IPS DF 6.9 (cell line): Measurements from ENCODE around the gene PPFIA1.
"Not testable (repeated sequence)": the region's sequence is repeated elsewhere in the genome, so short reads cannot be mapped to it uniquely, and the experiment has no call there.

Experiments
- DNase-seq: peaks from one replicate; pipeline ENCODE4 v3.0.0-alpha.2; 2013; ENCODE audit warnings: low read depth, low spot score
- H3K27ac ChIP-seq: one replicate; pipeline ENCODE4 v1.5.1; 2013; ENCODE audit warnings: low read length, control low read depth
- H3K27me3 ChIP-seq: 2 replicates; pipeline ENCODE4 v1.6.1; 2013; ENCODE audit warnings: mild to moderate bottlenecking, low read length; ENCODE audit not compliant: control insufficient read depth, insufficient read depth
- H3K36me3 ChIP-seq: 2 replicates; pipeline ENCODE4 v1.6.1; 2013; ENCODE audit warnings: low read length; ENCODE audit not compliant: control insufficient read depth, insufficient read depth
- H3K4me1 ChIP-seq: 2 replicates; pipeline ENCODE4 v1.6.1; 2013; ENCODE audit warnings: low read length; ENCODE audit not compliant: control insufficient read depth, insufficient read depth
- H3K4me3 ChIP-seq: 2 replicates; pipeline ENCODE4 v1.5.1; 2013; ENCODE audit warnings: mild to moderate bottlenecking, low read length
- H3K9me3 ChIP-seq: 2 replicates; pipeline ENCODE4 v1.6.1; 2013; ENCODE audit warnings: low read length, inconsistent platforms; ENCODE audit not compliant: control insufficient read depth, insufficient read depth
- WGBS: extraction: QIAGEN DNeasy Blood & Tissue Kit; methylation state at CpG from one replicate; pipeline ENCODE4 v1.1.7; 2013; ENCODE audit warnings: mixed read lengths, missing lambda C conversion rate; ENCODE audit not compliant: insufficient read length, insufficient coverage; 5-methylcytosine and 5-hydroxymethylcytosine counted together

PPFIA1 gene

DNA sequence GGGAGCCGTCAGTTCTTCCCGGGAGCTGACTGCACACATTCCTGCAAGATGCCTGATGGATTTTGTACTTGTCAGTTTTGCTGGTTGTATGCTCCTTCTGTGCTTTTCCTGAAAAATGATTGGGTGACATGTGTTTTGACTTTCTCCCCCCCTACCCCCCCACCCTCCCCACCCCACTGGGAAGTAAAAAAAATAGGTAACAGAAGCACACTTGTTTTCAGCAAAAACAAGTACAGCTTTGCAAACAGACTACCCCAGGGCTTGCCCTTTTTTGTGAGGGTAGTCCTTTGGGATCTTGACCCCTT lies 1.1 kb downstream of the PPFIA1 start:
- no CpG with 5 or more reads among the region's 2 CpGs for WGBS
- Histone ChIP-seq H3K27ac (no peak overlapping the region), H3K36me3 (peaks cover 9% of the 10 kb centered on the region; the same call in 1 of the 2 replicates), H3K27me3 (no peaks in the 10 kb centered on the region), H3K4me3 (peak overlapping the region; percentile 99; the same call in 1 of the 2 replicates), H3K4me1 (0 out of 2 replicates have a peak, but pooled peaks cover 1% of the 10 kb centered on the region), H3K9me3 (no peaks in the 10 kb centered on the region)
- DNase-seq: no peak

DNA sequence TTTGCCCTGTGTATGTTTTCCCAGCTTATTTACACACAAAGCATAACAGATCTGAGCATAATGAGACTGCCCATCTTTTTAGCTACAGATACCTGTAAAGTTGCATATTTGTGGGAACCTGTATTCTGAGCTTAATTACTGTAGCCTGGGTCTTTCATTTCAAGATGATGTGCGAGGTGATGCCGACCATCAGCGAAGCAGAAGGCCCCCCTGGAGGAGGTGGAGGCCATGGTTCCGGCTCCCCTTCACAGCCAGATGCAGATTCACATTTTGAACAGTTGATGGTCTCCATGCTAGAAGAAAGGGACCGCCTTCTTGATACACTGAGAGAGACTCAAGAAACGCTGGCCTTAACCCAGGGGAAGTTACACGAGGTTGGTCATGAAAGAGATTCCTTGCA lies 1.5 kb downstream of the PPFIA1 start:
- DNase-seq: no peak
- WGBS: no CpG with 5 or more reads among the region's 7 CpGs
- no peak overlapping the region for H3K4me3 ChIP-seq
- no peak overlapping the region for H3K27ac ChIP-seq
- H3K27me3 ChIP-seq: no peaks in the 10 kb centered on the region
- H3K4me1 ChIP-seq: 0 out of 2 replicates have a peak, but pooled peaks cover 1% of the 10 kb centered on the region
- no peaks in the 10 kb centered on the region for H3K9me3 ChIP-seq
- H3K36me3 ChIP-seq: peaks cover 9% of the 10 kb centered on the region; the same call in 1 of the 2 replicates

DNA sequence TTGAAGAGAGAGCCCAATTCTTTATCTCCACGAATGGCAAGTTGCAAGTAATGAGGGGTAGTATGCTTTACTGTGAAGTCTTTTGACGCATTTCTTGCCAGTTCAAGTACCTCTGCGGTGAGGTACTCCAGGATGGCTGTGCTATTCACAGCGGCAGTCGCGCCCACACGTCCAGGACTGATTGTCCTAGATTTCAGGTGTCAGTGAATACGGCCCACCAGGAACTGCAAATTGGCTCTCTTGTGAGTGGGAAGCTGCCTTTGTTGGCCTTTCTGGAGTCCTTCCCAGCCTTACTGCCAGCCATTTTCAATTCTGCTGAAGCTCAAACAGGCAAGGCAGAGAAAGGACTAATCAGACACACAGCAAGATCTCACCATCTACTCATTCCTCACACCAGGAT lies 8.5 kb downstream of the PPFIA1 start:
- Histone ChIP-seq H3K9me3 (no peaks in the 10 kb centered on the region), H3K27me3 (no peaks in the 10 kb centered on the region), H3K4me3 (no peak overlapping the region), H3K27ac (no peak overlapping the region), H3K4me1 (no peaks in the 10 kb centered on the region), H3K36me3 (peaks cover 10% of the 10 kb centered on the region; the same call in 1 of the 2 replicates)
- DNase-seq: no peak
- WGBS: no CpG with 5 or more reads among the region's 8 CpGs

DNA sequence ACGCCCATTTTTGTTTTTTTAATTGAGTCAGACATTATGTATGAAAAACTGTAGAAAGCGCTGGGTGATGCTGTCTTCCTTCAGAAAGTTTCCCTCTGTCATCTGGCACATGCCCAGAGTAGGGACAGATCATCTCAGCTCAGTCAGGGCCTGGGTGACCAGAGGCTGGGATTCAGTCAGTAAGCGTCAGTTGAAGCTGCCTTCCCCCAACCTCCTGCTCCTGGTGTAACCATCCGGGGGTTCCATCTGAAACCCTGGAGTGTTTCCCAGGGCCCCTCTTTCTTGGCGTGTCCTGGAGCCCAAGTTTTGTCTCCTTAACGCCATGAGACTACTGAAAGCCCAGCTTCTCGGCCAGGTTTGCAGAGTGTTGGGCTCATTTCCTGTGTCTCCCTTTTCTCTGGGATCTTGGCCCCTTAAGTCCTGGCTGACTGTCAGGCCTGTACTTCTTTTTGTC lies 10.7 kb downstream of the PPFIA1 start:
- WGBS: no CpG with 5 or more reads among the region's 7 CpGs

DNA sequence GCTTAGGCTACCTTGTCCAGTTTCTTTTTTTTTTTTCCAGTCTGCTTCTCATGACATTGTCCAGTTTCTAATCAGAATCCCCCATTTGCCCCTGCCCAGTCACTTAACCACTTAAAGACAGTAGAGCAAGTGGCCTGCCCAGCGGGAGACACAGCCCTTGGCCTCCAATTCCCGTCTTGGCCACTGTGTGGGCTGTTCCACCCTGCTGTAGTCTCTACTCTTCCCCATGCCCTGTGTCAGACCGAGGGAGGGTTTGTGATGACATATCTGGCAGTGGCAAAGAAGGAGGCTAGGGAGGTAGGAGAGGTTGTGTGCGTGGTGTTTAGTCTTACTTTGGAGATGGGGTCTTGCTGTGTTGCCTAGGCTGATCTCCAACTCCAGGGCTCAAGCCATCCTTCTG lies 11.5 kb downstream of the PPFIA1 start:
- peaks cover 10% of the 10 kb centered on the region; the same call in 1 of the 2 replicates for H3K36me3 ChIP-seq
- no peak overlapping the region for H3K4me3 ChIP-seq
- H3K27me3 ChIP-seq: no peaks in the 10 kb centered on the region
- no peaks in the 10 kb centered on the region for H3K4me1 ChIP-seq
- no CpG with 5 or more reads among the region's 4 CpGs for WGBS
- no peak for DNase-seq
- H3K9me3 ChIP-seq: no peaks in the 10 kb centered on the region
- H3K27ac ChIP-seq: no peak overlapping the region

More for the DNA sequence above, 10.7 kb downstream of the PPFIA1 start:
- Histone ChIP-seq H3K9me3 (no peaks in the 10 kb centered on the region), H3K27ac (no peak overlapping the region), H3K4me1 (no peaks in the 10 kb centered on the region), H3K36me3 (peaks cover 9% of the 10 kb centered on the region; the same call in 1 of the 2 replicates), H3K27me3 (no peaks in the 10 kb centered on the region), H3K4me3 (no peak overlapping the region)
- DNase-seq: no peak

DNA sequence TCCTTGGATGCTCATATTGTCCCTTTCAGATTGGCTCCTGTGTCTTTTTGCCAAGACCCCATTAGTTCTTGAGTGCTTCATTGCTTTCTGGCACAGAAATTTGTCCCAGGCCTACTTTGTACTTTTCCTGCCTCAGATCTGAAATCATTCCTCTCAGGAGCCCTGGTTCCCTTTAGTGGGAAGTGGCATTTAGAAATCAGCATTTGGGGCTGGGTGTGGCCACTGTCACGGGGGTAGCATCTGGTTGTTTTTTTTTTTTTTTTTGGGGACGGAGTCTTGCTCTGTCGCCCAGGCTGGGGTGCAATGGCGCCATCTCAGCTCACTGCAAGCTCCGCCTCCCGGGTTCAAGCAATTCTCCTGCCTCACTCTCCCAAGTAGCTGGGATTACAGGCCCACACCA lies 18.2 kb downstream of the PPFIA1 start:
- no peak for DNase-seq
- no peaks in the 10 kb centered on the region for H3K4me1 ChIP-seq
- no peaks in the 10 kb centered on the region for H3K27me3 ChIP-seq
- no peak overlapping the region for H3K27ac ChIP-seq
- WGBS: no CpG with 5 or more reads among the region's 6 CpGs
- peaks cover 8% of the 10 kb centered on the region; the same call in 1 of the 2 replicates for H3K36me3 ChIP-seq
- H3K4me3 ChIP-seq: no peak overlapping the region
- H3K9me3 ChIP-seq: no peaks in the 10 kb centered on the region; the same call in 1 of the 2 replicates

DNA sequence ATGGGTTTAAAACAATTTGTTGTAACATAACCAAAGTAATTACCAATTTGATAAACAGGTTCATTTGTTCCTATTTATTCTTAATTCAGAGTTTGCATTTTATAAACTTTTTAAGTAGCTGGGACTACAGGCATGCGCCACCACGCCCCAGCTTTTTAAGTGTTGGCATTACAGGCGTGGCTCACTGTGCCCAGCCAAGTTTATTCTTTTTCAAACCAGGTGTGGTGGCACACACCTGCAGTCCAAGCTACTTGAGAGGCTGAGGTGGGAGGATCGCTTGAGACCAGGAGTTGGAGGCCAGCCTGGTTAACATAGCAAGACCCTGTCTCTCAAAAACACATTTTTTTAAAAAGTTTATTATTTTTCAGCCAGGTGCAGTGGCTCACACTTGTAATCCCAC lies 19.1 kb downstream of the PPFIA1 start:
- Histone ChIP-seq H3K9me3 (no peaks in the 10 kb centered on the region; the same call in 1 of the 2 replicates), H3K27me3 (no peaks in the 10 kb centered on the region), H3K27ac (no peak overlapping the region), H3K4me3 (no peak overlapping the region), H3K36me3 (peaks cover 13% of the 10 kb centered on the region; the same call in 1 of the 2 replicates), H3K4me1 (no peaks in the 10 kb centered on the region)
- DNase-seq: no peak
- WGBS: no CpG with 5 or more reads among the region's 4 CpGs

DNA sequence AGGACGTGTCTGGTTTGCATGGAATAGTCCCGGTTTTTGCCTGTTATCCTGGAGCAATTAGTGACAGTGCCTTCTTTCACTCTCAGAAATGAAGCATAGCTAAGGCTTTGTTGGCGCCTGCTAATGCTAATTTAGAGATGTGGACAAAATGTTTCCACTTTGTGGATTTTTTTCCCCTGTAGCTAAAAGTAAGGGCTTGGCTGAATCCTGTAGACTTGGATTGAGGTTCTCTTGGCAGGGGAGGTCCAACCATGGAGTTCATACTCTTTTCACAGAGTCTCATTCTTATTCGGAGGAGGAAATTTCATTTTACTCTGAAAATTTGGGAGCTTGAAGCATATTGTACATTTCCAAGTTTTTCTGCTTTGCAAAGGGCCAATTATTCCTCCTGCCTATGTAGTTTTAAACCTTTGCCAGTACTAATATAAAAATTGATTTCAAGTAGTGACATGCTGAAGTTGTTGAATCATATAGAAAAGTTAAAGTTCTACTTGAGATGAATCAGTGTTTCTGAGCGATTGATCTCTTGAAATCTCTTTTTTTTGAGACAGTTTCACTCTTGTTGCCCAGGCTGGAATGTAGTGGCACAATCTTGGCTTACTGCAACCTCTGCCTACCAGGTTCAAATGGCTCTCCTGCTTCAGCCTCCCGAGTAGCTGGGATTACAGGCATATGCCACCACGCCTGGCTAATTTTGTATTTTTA lies 20.0 kb downstream of the PPFIA1 start:
- Histone ChIP-seq H3K9me3 (no peaks in the 10 kb centered on the region; the same call in 1 of the 2 replicates), H3K27ac (no peak overlapping the region), H3K4me3 (no peak overlapping the region), H3K36me3 (peaks cover 13% of the 10 kb centered on the region; the same call in 1 of the 2 replicates), H3K4me1 (no peaks in the 10 kb centered on the region), H3K27me3 (no peaks in the 10 kb centered on the region)
- no CpG with 5 or more reads among the region's 7 CpGs for WGBS
- no peak for DNase-seq

DNA sequence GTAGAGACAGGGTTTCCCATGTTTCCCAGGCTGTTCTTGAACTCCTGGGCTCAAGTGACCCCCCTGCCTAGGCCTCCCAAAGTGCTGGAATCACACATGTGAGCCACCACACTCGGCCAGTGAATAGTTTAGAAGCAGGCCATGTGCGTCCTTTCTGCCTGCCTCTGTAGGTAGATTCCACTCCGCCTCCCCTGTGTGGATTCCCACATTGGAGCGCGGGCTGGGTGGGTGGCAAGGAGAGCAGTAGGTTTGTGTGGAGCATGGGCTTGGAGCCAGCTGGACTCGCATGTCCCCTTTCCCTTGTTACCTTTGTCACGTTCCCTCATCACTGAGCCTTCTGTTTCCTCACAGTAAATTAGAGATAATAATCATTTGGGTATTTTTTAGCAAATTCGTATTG lies 21.7 kb downstream of the PPFIA1 start:
- Histone ChIP-seq H3K9me3 (no peaks in the 10 kb centered on the region; the same call in 1 of the 2 replicates), H3K27ac (no peak overlapping the region), H3K4me3 (no peak overlapping the region), H3K36me3 (peaks cover 8% of the 10 kb centered on the region; the same call in 1 of the 2 replicates), H3K4me1 (no peaks in the 10 kb centered on the region), H3K27me3 (no peaks in the 10 kb centered on the region)
- WGBS: no CpG with 5 or more reads among the region's 8 CpGs
- no peak for DNase-seq

DNA sequence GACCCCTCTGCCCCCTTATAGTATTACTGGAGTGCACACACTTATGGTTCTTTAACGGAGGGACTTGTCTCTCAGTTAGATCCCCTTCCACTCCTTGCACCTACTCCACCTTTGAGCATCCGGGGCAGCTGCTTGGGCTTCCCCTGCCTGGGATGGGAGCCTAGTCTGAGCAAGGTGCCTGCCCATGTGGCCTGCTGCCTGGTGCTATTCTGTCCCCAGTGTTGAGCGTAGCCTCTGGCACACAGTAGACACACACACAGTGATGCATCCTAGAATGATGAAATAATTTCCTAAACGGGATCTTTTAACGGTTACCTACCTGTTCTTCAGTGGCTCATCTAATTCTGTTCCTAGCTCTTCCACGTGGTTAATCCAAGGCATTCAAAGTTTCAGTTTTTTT lies 22.4 kb downstream of the PPFIA1 start:
- Histone ChIP-seq H3K36me3 (peaks cover 8% of the 10 kb centered on the region; the same call in 1 of the 2 replicates), H3K4me1 (no peaks in the 10 kb centered on the region), H3K27ac (no peak overlapping the region), H3K9me3 (no peaks in the 10 kb centered on the region; the same call in 1 of the 2 replicates), H3K4me3 (no peak overlapping the region), H3K27me3 (no peaks in the 10 kb centered on the region)
- DNase-seq: no peak
- no CpG with 5 or more reads among the region's 6 CpGs for WGBS

DNA sequence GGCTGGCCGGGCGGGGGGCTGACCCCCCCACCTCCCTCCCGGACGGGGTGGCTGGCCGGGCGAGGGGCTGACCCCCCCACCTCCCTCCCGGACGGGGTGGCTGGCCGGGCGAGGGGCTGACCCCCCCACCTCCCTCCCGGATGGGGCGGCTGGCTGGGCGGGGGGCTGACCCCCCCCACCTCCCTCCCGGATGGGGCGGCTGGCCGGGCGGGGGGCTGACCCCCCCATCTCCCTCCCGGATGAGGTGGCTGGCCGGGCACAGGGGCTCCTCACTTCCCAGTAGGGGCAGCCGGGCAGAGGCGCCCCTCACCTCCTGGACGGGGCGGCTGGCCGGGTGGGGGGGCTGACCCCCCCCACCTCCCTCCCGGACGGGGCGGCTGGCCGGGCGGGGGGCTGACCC lies 24.7 kb downstream of the PPFIA1 start:
- H3K27ac ChIP-seq, DNase-seq, H3K4me3 ChIP-seq, H3K9me3 ChIP-seq, H3K4me1 ChIP-seq, H3K36me3 ChIP-seq, H3K27me3 ChIP-seq: not testable (repeated sequence)
- WGBS: no CpG with 5 or more reads among the region's 29 CpGs
